ENCODE data around the gene PIGQ. TPM values are rescaled to one million over a fixed set of nuclear protein-coding genes. Genes with fewer than 3 reads are reported as not detected.

PIGQ gene
- total RNA-seq, 1 donor from 2014 or later = 34.1 TPM

- Mint-ChIP-seq H3K27ac (ENCODE audit: unreplicated experiment) (peak within 1 kb of the TSS; percentile 100), H3K9me3 (ENCODE audit: low read depth) (no peaks in the 10 kb centered on the region), H3K27me3 (ENCODE audit: low read depth) (no peaks in the 10 kb centered on the region), H3K4me1 (ENCODE audit: low read depth) (peaks cover 42% of the 10 kb centered on the region), H3K4me3 (ENCODE audit: unreplicated experiment) (peak within 1 kb of the TSS; percentile 95), H3K36me3 (ENCODE audit: low read depth) (no peaks in the 10 kb centered on the region)
- peak; percentile 100 for DNase-seq (ENCODE audit: low spot score)
- TF ChIP-seq CTCF (IDR thresholded peaks at IDR 0.05) = no peak
Observed at GRCh38 chr16:589658-590187, 20.0 kb downstream of the PIGQ start, which contains the start of gene RAB40C. TSS of gene RAB40C (plus strand) at chr16:590066. CDS start at chr16:590292, 226 bp downstream.

- peak overlapping the region; percentile 92 for H3K27ac Mint-ChIP-seq (ENCODE audit: unreplicated experiment)
- TF ChIP-seq CTCF (IDR thresholded peaks at IDR 0.05) = peak; percentile 47
- peaks cover 42% of the 10 kb centered on the region for H3K4me1 Mint-ChIP-seq (ENCODE audit: low read depth)
- peak; percentile 89 for DNase-seq (ENCODE audit: low spot score)
- no peaks in the 10 kb centered on the region for H3K27me3 Mint-ChIP-seq (ENCODE audit: low read depth)
- no peaks in the 10 kb centered on the region for H3K9me3 Mint-ChIP-seq (ENCODE audit: low read depth)
- H3K4me3 Mint-ChIP-seq (ENCODE audit: unreplicated experiment) = peak overlapping the region; percentile 93
- H3K36me3 Mint-ChIP-seq (ENCODE audit: low read depth) = no peaks in the 10 kb centered on the region
Observed at GRCh38 chr16:590188-590814, 20.5 kb downstream of the PIGQ start.

- no peak for TF ChIP-seq CTCF (IDR thresholded peaks at IDR 0.05)
- no peak for DNase-seq (ENCODE audit: low spot score)
- Mint-ChIP-seq H3K9me3 (ENCODE audit: low read depth) (no peaks in the 10 kb centered on the region), H3K27me3 (ENCODE audit: low read depth) (no peaks in the 10 kb centered on the region), H3K4me3 (ENCODE audit: unreplicated experiment) (peak overlapping the region; percentile 93), H3K36me3 (ENCODE audit: low read depth) (no peaks in the 10 kb centered on the region), H3K4me1 (ENCODE audit: low read depth) (peaks cover 39% of the 10 kb centered on the region), H3K27ac (ENCODE audit: unreplicated experiment) (peak overlapping the region; percentile 92)
Observed at GRCh38 chr16:590815-591200, 21.0 kb downstream of the PIGQ start.

GRCh38 chr16:591231-591630, 21.5 kb downstream of the PIGQ start:
- Mint-ChIP-seq H3K27ac (ENCODE audit: unreplicated experiment) (peak overlapping the region; percentile 92), H3K9me3 (ENCODE audit: low read depth) (no peaks in the 10 kb centered on the region), H3K4me3 (ENCODE audit: unreplicated experiment) (peak overlapping the region; percentile 93), H3K4me1 (ENCODE audit: low read depth) (peaks cover 37% of the 10 kb centered on the region), H3K27me3 (ENCODE audit: low read depth) (no peaks in the 10 kb centered on the region), H3K36me3 (ENCODE audit: low read depth) (no peaks in the 10 kb centered on the region)
- TF ChIP-seq CTCF (IDR thresholded peaks at IDR 0.05) = no peak
- DNase-seq (ENCODE audit: low spot score) = no peak

GRCh38 chr16:591892-592517, 22.2 kb downstream of the PIGQ start:
- TF ChIP-seq CTCF (IDR thresholded peaks at IDR 0.05) = no peak
- H3K4me3 Mint-ChIP-seq (ENCODE audit: unreplicated experiment) = no peak overlapping the region
- H3K4me1 Mint-ChIP-seq (ENCODE audit: low read depth) = peaks cover 32% of the 10 kb centered on the region
- DNase-seq (ENCODE audit: low spot score) = no peak
- no peaks in the 10 kb centered on the region for H3K9me3 Mint-ChIP-seq (ENCODE audit: low read depth)
- no peak overlapping the region for H3K27ac Mint-ChIP-seq (ENCODE audit: unreplicated experiment)
- H3K36me3 Mint-ChIP-seq (ENCODE audit: low read depth) = peaks cover 5% of the 10 kb centered on the region
- no peaks in the 10 kb centered on the region for H3K27me3 Mint-ChIP-seq (ENCODE audit: low read depth)
